ENCODE data around the gene CSF3R.

DNA sequence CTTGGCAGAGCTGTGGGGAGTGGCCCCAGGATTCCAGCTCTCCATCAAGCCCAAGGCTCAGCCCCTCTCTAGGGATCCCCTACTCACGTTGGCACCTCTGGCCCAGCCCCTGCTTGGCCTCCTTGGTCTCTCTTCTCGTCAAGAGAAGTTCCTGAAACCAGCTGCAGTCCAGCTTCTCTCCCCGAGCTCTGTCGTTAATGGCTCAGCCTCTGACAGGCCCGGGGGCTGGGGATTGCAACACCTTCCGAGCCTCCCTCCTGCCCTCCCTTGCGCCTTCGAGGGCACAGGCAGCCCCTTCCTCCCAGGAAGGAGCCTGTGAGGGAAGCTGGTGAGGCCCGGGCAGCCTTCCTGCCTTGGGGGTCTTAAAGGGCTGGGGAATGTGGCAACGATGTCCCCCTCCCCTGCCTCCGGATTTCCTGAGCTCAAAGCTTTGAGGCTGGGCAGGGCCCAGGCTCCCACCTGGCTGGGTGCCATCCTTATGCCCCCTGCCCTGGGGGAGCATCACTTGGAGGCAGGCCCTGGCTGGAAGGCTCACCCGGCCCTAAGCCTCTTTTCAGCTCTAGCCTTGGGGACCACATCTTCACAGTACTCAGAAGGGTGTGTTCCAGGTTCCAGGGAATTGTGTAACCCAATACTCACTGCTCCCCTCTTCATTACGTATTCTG is at the start of gene CSF3R:
- TF ChIP-seq CTCF (conservative IDR thresholded peaks at IDR 0.05 in 1 of 2, IDR thresholded peaks at IDR 0.05 in 1 of 2; ENCODE audit: extremely low read depth in 1 of 2, insufficient read depth in 1 of 2, low read depth in 1 of 2, low read length in 2 of 2) (no peak), EZH2 (IDR thresholded peaks at IDR 0.05; ENCODE audit: borderline replicate concordance, low read length) (no peak)

Data from mammary epithelial cell (primary cell).